HG03064 (cell line): ENCODE measurements around the gene ADRA2C.

Experiments
- ATAC-seq: cut with Tn5 transposase; IDR thresholded peaks from one replicate; pipeline ENCODE4 v1.9.1; 2021; ENCODE audit warnings: low read depth; ENCODE audit not compliant: unreplicated experiment

The ADRA2C gene

GRCh38 chr4:3732076-3733028, 33.8 kb upstream of the ADRA2C start:
- no peak for ATAC-seq

GRCh38 chr4:3733195-3733594, 33.0 kb upstream of the ADRA2C start:
- no peak for ATAC-seq

- no peak for ATAC-seq
Measured at GRCh38 chr4:3735196-3735595, 31.0 kb upstream of the ADRA2C start.

GRCh38 chr4:3736290-3736689, 29.9 kb upstream of the ADRA2C start:
- ATAC-seq: no peak

- no peak for ATAC-seq
Measured at GRCh38 chr4:3736806-3737205, 29.4 kb upstream of the ADRA2C start.

- ATAC-seq: no peak
Measured at GRCh38 chr4:3739577-3739976, 26.6 kb upstream of the ADRA2C start.

DNA sequence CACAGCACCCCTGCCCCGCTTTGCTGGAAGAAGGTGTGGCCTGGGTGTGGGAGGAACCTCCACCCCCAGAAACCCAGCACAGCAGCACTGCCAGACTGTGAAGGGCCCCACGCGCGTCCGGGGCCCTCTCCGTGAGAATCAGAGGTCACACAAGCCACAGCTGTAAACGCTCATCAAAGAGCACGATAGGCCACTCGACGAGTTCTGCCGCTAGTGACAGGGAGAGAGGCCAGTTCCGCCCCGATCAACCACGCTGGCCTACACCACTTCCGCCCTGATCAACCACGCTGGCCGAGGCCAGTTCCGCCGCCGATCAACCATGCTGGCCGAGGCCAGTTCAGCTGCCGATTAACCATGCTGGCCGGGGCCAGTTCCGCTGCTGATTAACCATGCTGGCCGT, 25.9 kb upstream of the ADRA2C start:
- ATAC-seq: no peak

- ATAC-seq: no peak
Measured at GRCh38 chr4:3741217-3742011, 24.8 kb upstream of the ADRA2C start.

GRCh38 chr4:3742610-3743009, 23.6 kb upstream of the ADRA2C start:
- no peak for ATAC-seq

GRCh38 chr4:3744232-3744631, 22.0 kb upstream of the ADRA2C start:
- ATAC-seq: no peak

DNA sequence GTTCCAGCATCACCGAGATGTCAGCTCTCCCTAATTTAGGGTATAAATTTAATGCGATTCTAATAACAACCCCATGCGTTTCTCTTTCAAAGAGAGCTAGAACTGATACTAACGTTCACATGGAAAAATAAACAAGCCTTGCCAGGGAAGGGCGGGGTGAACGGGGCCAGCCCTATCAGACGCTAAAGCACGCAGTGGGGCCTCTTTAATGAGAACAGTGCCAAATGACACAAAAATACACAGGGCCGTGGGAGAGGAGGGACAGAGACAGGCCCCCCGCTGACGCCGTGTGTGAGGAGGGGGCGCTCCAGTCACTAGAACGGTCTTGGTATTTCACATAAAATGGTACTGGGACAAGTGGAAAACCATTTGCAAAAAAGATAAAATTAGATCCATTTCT, 21.3 kb upstream of the ADRA2C start:
- no peak for ATAC-seq

- no peak for ATAC-seq
Measured at GRCh38 chr4:3745886-3746656, 20.1 kb upstream of the ADRA2C start.

DNA sequence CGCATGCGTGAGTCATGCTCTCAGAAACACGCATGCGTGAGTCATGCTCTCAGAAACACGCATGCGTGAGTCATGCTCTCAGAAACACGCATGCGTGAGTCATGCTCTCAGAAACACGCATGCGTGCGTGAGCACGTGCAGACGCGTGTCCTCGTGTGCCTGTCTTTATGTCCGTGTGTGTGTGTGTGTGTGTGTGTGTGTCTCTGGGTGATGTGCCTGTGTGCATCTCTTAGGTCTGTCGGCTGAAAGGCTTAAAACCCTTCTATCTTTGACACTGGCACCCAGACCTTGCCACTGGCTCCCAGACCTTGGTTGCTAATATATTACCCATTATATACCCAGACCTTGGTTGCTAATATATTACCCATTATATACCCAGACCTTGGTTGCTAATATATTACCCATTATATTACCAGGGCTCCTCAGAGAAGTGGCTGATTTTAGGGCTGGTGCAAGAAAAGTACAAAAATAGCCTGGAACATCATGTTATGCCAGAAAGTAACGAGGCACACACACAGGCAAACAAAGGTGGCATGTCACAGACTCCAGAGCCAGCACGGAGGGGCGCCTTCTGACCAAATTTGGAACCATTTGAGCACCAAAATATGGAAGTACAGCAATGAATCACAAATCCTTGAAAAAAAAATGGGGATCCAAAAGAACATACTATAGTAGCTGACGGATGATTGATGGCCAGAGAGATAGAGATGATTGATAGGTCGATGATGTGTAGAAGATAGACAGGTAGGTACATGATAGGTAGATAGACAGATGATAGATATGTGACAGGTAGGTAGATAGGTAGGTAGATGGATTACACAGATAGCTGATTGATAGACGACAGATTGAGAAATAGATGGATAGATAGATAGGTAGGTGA, 19.2 kb upstream of the ADRA2C start:
- ATAC-seq: no peak

GRCh38 chr4:3747581-3747904, 18.6 kb upstream of the ADRA2C start:
- no peak for ATAC-seq

DNA sequence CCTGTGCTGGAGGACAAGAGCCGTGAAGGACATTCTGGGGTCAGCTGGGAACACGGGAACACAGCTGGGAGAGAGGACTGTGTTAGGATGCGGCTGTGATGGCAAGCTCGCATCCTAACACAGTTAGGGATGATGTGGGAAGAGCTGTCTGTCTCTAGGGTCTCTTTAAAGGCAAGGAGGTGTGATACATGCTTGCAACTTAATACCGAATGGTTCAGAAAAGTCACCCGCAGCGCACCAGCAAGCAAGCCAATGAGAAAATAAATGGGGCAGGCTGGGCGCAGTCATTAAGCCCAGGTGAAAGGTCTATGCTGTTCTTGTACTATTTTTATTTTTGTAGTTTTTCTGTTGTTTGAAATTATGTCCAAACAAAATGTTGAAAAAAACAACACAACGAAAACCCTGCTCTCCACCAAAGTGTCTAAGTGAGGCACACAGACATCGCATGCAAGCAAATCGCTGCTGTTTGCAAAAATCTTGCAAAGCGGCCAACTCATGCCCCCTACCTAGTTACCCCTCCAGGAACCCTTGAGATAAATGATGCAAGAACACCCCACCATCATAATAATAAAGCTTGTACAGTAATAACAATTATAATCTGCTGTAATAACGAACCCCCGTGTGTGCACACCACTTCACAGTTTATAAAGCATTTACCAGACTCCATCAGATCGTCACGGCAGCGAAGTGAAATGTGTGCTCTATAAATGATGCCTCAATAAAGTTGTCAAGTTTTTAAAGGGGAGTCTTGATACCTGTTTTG, 17.9 kb upstream of the ADRA2C start:
- no peak for ATAC-seq

- no peak for ATAC-seq
Measured at GRCh38 chr4:3749081-3749480, 17.1 kb upstream of the ADRA2C start.

- ATAC-seq: no peak
Measured at GRCh38 chr4:3750334-3750733, 15.9 kb upstream of the ADRA2C start.

DNA sequence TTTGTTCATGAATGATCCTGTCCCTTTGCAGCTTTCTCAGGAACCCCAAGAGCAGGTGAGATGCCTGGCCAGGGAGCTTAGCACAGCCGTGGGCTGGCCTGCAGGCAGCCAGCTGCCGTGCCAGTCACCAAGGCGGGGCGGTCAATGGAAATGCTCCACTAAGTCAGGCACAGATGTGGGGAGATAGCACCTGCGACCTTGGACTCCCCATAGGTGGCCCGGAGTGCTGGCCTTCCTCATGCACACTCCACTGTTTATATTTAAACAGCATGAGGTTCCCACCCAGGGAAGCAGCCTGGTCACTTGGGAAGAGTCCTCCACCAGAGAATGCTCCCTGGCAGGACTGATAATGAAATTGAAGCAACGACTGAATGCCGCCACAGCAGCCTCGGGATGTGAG, 14.2 kb upstream of the ADRA2C start:
- no peak for ATAC-seq

GRCh38 chr4:3753726-3754412, 12.3 kb upstream of the ADRA2C start:
- no peak for ATAC-seq
